ENCODE results near the gene SOX5. TPM values are rescaled to one million over a fixed set of nuclear protein-coding genes. Genes with fewer than 3 reads are reported as not detected.
A peak's percentile ranks its signal among the peaks of the same experiment; 100 is the strongest.

The SOX5 gene
- total RNA-seq, 1 experiment from 2014 or later, result not detected

DNA sequence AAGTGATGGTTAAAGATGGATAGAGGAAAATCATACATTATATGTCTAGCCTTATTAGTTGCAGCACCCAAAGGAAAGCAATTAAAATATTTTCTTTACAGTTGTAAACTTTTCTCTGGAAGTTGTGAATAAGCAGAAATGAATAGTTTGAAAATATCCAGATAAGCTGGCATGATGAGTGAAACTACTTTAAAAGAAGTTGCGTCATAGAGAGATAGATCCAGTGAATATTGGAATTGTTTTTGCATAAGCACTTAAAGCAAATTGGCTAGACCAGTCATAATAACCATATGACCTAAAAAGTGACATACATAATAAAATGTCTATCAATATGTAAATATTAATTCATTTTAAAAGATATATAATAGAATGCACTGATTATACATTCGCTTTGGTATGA is 132.1 kb downstream of the SOX5 start:
- H3K4me3 ChIP-seq, result no peak overlapping the region

DNA sequence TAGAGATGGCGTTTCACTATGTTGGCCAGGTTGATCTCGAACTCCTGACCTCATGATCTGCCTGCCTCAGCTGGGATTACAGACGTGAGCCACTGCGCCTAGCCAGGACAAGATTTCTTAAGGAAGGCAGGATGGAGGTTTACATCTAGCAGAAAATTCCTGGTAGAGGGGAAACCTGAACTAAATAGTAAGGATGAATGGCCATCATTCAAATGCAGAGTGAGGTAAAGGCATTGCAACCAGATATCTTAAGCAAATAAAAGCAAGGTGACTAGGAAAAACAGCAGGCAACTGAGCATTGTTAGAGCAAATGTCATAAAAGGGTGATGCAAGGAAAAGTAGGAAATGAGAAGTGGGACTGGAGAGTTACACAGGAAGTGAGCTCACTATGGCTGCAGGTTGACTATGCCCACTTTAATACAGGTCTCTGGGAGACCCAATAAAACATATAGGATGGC is 133.0 kb downstream of the SOX5 start:
- no peak for DNase-seq
- Histone ChIP-seq H3K27me3 (0 out of 2 replicates have a peak, but pooled peaks cover 4% of the 10 kb centered on the region), H3K36me3 (no peaks in the 10 kb centered on the region)

More for the DNA sequence above, 132.1 kb downstream of the SOX5 start:
- no peaks in the 10 kb centered on the region for H3K9me3 ChIP-seq
- no peaks in the 10 kb centered on the region for H3K36me3 ChIP-seq
- no peaks in the 10 kb centered on the region for H3K27me3 ChIP-seq
- no peak for DNase-seq

DNA sequence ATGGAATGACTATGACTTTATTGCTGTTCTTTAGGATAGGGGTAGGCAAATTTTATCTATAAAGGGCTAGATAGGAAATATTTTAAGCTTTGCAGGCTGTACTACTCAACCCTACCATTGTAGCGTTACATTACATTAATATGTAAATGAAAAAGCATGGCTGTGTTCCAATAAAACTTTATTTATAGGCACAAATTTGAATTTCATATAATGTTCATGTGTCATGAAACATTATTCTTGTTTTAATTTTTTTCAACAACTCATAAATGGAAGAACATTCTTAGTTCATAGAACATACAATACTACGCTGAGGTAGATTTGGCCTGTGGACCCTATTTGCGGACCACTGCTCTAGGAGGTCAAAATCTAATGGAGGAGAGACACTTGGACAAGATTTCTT is 133.7 kb downstream of the SOX5 start:
- DNase-seq, result no peak
- Histone ChIP-seq H3K36me3 (no peaks in the 10 kb centered on the region), H3K27me3 (0 out of 2 replicates have a peak, but pooled peaks cover 5% of the 10 kb centered on the region), H3K4me3 (no peak overlapping the region), H3K9me3 (no peaks in the 10 kb centered on the region)

More for the DNA sequence above, 133.0 kb downstream of the SOX5 start:
- Histone ChIP-seq H3K4me3 (no peak overlapping the region), H3K9me3 (no peaks in the 10 kb centered on the region)

DNA sequence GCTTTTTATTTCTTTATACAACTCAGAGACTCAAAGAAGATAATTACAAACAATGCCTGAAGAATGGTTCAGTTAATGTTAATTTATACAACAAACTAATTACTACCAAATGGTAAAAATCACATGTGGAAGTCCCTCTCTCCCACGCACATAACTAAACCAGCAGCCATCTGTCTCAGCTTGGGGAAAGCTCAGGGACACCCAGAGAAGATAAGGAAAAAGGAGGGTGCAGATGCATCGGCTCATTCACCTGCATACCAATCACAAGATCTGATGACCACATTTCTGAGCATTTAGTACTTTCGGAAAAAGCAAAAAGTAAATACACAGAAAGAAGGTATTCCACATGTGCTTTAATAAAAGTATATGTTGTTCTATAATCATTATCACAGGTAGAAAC is 136.3 kb downstream of the SOX5 start:
- Histone ChIP-seq H3K9me3 (no peaks in the 10 kb centered on the region), H3K4me3 (no peak overlapping the region), H3K36me3 (no peaks in the 10 kb centered on the region), H3K27me3 (0 out of 2 replicates have a peak, but pooled peaks cover 5% of the 10 kb centered on the region)
- no peak for DNase-seq

DNA sequence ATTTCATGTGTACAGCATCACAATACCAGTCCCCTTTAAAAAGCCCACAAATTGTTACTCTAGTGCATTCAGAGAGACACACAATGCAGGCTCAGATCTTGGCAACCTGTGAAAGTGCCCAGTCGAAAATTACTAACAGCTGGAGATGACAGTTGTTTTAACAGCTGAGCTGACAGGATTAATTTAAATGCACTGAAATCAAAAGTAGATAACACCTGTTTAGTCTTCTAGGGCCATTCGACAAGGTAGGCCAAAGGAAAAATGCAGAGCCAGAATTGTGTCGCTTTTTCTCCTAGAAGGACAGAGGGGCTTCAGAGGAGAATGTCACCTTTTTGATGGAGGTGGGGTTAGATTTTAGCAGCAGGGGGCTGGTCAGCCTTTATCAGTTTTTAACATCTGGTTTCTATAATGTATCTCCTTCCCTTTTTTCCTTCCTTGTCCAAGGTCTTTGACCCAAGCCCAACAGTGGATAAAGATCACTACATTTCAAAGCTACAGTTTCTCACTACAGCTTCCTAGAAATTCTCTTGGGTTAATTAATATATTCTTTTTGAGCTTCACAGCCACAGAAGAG is 139.1 kb downstream of the SOX5 start:
- no peak overlapping the region for H3K4me3 ChIP-seq
- H3K27me3 ChIP-seq, result 0 out of 2 replicates have a peak, but pooled peaks cover 5% of the 10 kb centered on the region
- H3K36me3 ChIP-seq, result no peaks in the 10 kb centered on the region
- H3K9me3 ChIP-seq, result no peaks in the 10 kb centered on the region
- no peak for DNase-seq

DNA sequence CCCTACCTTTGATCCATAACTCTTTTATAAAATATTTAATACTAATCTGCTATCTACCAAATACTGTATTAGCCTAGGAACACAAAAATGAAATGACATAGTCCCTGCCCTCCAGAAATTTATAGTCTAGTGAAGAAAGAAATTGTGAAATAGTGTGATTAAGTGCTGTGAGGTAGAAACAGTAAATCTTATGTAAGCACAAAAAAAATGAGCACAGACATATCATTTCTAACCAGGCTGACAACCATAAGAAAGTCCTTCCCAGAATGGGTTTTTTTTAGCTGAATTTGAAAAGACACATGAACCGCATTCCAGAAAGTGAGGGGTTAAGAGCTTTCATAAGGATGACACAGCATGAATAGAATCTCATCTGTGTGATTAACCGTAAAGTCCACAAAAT is 145.9 kb downstream of the SOX5 start:
- no peaks in the 10 kb centered on the region for H3K36me3 ChIP-seq

DNA sequence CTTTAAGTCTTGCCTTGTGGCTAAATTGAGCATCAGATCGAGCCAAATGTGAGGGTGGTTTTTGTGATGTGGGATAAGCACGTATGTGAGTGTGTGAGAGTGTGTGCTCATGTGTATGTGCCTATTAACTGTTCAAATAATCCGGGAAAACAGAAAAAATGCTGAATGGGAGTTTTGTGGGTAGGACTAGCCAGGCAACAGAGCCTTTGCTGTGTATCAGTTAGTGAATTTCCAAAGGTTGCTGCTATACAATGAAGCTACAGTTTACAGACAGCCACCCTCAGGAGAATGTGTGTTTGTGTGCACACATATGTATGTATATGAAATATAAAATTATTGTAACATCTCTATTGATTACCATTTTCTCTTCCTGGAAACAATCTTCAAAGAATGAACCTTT is 154.0 kb downstream of the SOX5 start:
- Histone ChIP-seq H3K9me3 (no peaks in the 10 kb centered on the region), H3K4me3 (no peak overlapping the region), H3K27me3 (no peaks in the 10 kb centered on the region), H3K36me3 (no peaks in the 10 kb centered on the region)
- DNase-seq, result no peak

More for the DNA sequence above, 145.9 kb downstream of the SOX5 start:
- H3K4me3 ChIP-seq, result no peak overlapping the region
- H3K27me3 ChIP-seq, result no peaks in the 10 kb centered on the region
- no peaks in the 10 kb centered on the region for H3K9me3 ChIP-seq
- no peak for DNase-seq

DNA sequence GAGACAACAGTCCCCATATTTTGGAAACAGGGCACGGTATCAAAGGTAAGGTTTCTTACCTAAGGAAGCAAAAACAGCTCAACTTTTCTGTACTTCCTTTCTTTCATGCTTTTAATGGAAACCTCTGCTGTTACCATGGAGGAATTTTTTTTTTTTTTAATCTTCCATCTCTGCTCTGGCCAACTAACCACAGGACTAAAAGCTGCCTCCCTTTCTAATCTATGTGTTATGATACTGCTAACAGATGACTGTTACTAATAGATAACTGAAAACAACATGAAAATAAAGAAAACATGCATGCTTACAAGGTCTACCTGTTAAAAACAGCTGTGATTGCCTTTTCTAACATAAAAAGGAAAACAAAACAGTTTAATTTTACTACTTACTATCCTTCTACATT is 168.4 kb downstream of the SOX5 start:
- no peaks in the 10 kb centered on the region for H3K36me3 ChIP-seq
- H3K9me3 ChIP-seq, result no peaks in the 10 kb centered on the region
- H3K4me3 ChIP-seq, result no peak overlapping the region
- no peak for DNase-seq
- H3K27me3 ChIP-seq, result no peaks in the 10 kb centered on the region

DNA sequence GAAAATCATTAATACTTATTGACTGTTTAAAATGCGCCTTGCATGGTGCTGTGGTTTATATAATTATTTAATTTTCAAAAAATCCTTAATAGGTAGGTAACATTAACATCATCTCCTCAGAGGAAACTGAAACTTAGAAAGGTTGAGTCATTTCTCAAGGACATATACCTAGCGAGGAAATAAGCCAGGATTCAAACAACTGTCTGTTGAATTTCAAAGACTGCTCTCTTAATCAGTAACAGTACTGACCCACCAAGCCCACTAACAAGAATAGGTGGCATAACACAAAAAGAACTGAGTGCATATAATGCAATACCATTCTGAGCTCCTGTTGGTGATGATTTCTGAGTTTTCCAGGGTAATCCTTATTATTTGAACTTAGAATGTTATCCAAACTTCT is 174.3 kb downstream of the SOX5 start:
- DNase-seq, result no peak
- Histone ChIP-seq H3K36me3 (no peaks in the 10 kb centered on the region), H3K9me3 (no peaks in the 10 kb centered on the region), H3K4me3 (no peak overlapping the region), H3K27me3 (no peaks in the 10 kb centered on the region)

DNA sequence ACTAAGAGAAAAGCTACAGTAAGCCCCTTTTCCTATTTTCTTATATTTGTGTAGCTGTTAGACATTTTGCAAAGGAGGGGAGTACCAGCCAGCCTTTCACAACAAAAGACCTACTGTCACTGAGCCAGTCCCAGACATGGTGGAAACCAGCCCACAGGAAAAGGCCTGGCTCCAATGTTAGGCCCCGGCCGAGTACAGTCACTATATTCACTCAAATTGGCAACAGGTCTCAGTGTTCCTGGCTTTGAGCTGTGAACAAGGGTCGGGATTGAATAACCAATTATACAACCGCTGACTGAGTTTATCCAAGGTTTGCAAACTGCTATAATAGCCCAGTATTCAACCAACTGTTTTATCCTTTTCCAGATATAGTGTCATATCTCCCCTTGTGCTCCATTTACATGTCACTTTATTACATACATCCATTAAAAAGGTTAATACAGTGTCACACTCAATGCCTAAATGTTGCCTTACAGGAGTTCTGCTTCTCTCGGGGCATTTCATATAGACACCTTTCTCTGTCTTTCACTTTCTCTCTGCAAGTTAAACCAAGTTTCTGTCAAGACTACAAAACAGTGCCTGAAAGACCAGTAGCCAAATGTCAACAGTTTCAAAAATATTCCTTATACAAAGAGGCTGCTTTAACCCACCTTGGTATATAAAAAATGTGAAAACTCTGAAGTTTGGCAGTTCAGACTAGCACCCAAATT is 178.1 kb downstream of the SOX5 start:
- Histone ChIP-seq H3K36me3 (no peaks in the 10 kb centered on the region), H3K4me3 (no peak overlapping the region), H3K27me3 (no peaks in the 10 kb centered on the region), H3K9me3 (no peaks in the 10 kb centered on the region)
- DNase-seq, result peak; percentile 52

DNA sequence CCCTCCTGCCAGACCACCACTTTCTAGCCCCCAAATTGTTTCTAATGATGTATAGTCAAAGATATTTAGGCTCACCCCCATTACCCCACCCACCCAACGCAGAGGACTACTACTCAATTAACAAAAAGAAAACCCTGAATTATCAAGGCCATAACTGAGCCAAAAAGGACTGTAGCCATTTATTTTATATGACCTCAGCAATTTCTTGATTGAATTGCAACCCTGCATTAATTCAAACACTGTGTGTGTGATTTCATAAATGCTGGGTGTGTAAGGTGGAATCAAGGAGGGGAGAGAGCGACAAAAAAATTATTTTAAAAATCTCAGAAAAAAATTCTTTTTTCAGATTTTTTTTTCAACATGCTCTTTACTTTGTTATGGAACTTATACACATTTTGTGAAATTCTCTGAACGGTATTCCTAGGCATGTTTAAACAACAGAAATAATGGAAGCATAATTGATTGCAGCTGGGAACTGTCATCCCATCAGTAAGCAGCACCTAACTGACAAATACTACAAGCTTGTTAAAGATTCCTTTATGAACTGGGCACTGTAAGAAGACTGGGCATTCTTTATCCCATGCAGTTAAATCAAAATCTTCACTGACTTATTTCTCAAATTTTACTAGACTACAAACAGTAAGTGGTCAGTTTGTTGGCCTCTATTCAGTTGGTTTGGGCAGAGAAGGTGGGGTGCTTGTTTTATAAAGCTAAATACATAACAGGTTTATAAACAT is 179.1 kb downstream of the SOX5 start:
- Histone ChIP-seq H3K27me3 (no peaks in the 10 kb centered on the region), H3K36me3 (no peaks in the 10 kb centered on the region)
- DNase-seq, result no peak

DNA sequence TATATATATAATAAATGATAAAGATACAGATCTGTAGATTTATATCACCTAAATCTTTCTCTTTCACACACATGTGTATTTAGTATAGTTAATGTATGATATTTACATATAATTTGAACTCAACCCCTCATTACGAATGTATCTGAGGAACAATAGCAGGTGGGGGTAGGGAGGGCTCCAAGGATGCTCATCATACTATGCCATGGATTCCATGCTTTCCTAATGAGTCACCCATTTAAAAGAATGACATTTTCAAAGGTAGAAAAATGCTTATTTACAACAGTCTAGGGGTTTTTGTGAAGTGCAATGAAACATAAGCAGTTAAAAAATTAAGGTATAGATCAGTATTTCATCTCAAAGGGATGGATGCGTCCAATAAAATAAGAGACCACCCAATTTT is 181.6 kb downstream of the SOX5 start:
- no peak for DNase-seq
- no peaks in the 10 kb centered on the region for H3K36me3 ChIP-seq
- no peaks in the 10 kb centered on the region for H3K27me3 ChIP-seq
- H3K4me3 ChIP-seq, result no peak overlapping the region
- H3K9me3 ChIP-seq, result no peaks in the 10 kb centered on the region

More for the DNA sequence above, 179.1 kb downstream of the SOX5 start:
- H3K4me3 ChIP-seq, result no peak overlapping the region
- H3K9me3 ChIP-seq, result no peaks in the 10 kb centered on the region

DNA sequence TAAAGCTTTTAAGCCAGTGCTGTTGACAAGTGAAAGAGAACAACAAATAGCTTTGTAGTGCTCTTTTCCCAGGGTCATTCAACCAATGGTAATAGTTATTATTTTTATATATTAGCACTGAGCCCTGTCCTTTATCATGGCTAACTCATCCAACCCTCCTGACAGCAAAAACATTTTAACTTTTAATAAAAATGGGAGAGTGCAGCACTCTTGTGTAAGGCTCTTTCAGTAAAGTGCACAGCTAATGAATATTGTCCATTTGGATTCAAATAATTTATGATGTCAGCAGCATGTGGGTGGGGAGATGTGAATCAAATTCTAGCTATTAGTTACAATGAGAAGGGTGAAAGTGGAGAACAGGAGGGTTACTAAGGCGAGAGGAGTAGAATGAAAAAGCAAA is 185.7 kb downstream of the SOX5 start:
- Histone ChIP-seq H3K9me3 (no peaks in the 10 kb centered on the region), H3K27me3 (no peaks in the 10 kb centered on the region), H3K36me3 (no peaks in the 10 kb centered on the region), H3K4me3 (no peak overlapping the region)
- DNase-seq, result no peak

DNA sequence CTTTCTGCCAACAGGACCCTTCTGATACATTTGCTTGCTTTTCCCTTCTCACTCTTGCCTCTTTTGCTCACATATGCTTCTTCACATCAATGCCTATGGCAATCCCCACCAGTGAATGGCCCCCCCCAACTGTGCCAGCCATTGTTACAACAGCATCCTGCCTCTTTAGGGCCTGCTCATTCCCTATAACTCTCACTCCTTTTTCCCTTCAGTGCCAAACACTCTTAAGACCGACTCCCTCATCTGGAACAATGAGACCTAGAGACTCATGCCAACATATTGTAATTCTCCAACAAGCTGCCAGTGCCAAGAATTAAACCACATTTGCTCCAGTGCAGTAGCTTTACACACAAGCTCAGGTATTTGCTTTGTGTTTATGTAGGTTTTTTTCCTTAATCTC is 189.0 kb downstream of the SOX5 start:
- Histone ChIP-seq H3K4me3 (no peak overlapping the region), H3K9me3 (no peaks in the 10 kb centered on the region), H3K36me3 (no peaks in the 10 kb centered on the region), H3K27me3 (no peaks in the 10 kb centered on the region)
- peak; percentile 2 for DNase-seq

DNA sequence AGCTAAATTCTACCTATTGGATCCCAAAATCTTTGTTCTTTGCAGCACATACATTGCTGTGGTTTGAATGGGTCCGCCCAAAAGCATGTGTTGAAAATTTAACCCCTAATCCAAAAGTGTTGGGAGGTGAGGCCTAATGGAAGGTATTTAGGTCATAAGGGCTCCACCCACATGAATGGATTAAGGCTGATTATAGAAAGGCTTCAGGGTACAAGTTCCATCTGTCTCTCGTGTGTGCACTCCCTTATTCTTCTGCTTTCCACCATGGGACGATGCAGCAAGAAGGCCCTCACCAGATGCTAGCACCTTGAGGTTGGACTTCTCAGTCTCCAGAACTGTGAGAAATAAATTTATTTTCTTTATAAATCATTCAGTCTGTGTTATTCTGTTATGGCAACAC is 190.9 kb downstream of the SOX5 start:
- Histone ChIP-seq H3K27me3 (no peaks in the 10 kb centered on the region), H3K36me3 (no peaks in the 10 kb centered on the region), H3K4me3 (no peak overlapping the region), H3K9me3 (no peaks in the 10 kb centered on the region)
- DNase-seq, result no peak

DNA sequence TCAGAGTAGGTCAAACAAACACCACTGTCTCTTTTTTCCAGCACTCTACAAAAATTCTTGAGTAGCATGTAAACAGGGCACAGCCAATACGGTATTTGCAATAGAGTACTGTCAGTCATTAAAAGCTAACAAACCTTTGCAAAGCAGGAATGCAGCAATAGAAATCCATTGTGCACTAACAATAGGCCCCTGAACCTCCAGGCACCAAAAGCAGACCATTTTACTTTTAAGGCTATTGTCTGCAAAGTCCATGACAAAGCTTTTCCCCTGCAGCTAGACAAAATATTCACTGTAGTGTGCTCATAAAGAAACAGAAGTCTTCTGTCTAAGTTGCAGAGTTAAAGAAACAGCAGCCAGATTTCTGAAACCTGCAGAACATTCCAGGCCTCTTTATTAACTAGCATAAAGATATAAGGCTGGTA is 191.9 kb downstream of the SOX5 start:
- H3K27me3 ChIP-seq, result no peaks in the 10 kb centered on the region
- no peaks in the 10 kb centered on the region for H3K9me3 ChIP-seq
- H3K36me3 ChIP-seq, result no peaks in the 10 kb centered on the region
- no peak for DNase-seq
- no peak overlapping the region for H3K4me3 ChIP-seq

DNA sequence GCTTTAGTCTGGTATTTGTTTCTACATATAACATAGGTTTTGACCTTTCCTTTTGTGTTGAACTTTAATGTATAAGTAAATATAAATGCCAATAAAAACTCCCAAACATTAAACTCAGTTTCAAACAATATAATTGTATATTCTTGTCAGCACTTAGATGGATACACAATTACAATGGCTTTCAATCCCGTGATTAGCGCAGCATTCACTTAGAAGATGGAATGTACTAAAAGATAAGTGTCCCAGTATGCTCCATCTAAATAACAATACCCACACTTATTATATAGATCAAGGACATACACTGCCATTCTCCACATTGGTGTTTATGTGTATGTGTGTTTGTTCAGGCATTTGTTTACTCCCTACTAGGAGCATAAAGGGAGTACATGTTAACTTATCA is 193.1 kb downstream of the SOX5 start:
- no peaks in the 10 kb centered on the region for H3K9me3 ChIP-seq

More for the DNA sequence above, 193.1 kb downstream of the SOX5 start:
- H3K27me3 ChIP-seq, result no peaks in the 10 kb centered on the region
- no peak for DNase-seq
- no peaks in the 10 kb centered on the region for H3K36me3 ChIP-seq
- no peak overlapping the region for H3K4me3 ChIP-seq
